Measurements from ENCODE around the gene SSBP2.

SSBP2 gene

DNA sequence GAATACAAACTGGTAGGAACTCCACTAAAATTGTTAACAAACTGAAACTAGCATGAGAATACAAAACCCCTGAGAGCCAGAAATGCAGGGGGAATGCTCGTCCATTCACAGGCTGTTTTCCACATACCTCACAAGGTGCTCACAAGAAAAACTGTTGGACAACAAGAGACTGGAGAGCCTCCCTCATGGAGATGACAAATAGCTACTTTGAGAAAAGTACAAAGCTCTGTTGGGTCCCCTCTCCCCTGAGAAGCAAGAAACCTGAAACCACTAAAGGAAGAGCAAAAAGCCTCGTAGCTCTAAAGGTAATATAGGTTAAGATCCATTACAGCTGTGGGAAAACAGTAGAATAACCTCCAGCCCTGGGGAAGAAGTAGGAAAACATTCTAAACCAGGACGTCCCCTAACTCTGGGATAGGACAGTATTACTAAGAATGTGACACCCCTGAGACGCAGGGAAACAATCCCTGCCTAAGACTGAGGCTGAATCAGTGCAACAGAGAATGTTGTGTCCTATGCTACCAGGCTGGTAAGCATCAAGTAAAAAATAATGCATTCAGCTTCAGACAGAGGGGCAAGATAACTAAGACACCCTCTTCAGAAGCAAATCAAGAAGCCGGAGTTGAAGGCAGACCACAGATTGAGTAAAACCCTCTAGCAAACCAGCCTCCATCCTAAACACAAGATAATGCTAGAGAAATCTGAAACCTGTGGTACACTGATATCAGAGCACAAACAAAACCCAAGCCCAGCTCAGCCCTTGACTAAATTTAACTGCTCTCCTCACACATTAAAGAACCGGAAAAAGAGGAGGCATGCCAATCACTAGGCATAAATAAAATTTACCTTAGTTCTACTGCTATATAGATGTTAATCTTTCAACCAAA is 160.2 kb downstream of the SSBP2 start:
- Histone ChIP-seq H3K27ac (ENCODE audit: low read length) (peak overlapping the region; percentile 48), H3K9ac (ENCODE audit: low read depth, low read length) (no peak overlapping the region), H3K36me3 (ENCODE audit: insufficient read depth, low read length) (peaks cover 25% of the 10 kb centered on the region), H3K27me3 (ENCODE audit: insufficient read depth, low read length, poor library complexity) (no peaks in the 10 kb centered on the region), H3K79me2 (ENCODE audit: insufficient read depth, low read length) (peaks cover 73% of the 10 kb centered on the region), H3K4me1 (ENCODE audit: insufficient read depth, low read length) (peaks cover 24% of the 10 kb centered on the region), H3K4me3 (ENCODE audit: low read depth in 1 of 2, low read length in 2 of 2) (no peak overlapping the region), H2AFZ (ENCODE audit: low read depth, low read length) (no peak overlapping the region), H3K4me2 (ENCODE audit: insufficient read depth, low read length) (no peak overlapping the region), H3K9me3 (ENCODE audit: insufficient read depth, low read length, severe bottlenecking) (no peaks in the 10 kb centered on the region), H4K20me1 (ENCODE audit: insufficient read depth, low read length) (no peaks in the 10 kb centered on the region)
- ATAC-seq (ENCODE audit: insufficient read depth, low read depth) = peak; percentile 77
- DNase-seq = no peak
- TF ChIP-seq, protein P1, sequence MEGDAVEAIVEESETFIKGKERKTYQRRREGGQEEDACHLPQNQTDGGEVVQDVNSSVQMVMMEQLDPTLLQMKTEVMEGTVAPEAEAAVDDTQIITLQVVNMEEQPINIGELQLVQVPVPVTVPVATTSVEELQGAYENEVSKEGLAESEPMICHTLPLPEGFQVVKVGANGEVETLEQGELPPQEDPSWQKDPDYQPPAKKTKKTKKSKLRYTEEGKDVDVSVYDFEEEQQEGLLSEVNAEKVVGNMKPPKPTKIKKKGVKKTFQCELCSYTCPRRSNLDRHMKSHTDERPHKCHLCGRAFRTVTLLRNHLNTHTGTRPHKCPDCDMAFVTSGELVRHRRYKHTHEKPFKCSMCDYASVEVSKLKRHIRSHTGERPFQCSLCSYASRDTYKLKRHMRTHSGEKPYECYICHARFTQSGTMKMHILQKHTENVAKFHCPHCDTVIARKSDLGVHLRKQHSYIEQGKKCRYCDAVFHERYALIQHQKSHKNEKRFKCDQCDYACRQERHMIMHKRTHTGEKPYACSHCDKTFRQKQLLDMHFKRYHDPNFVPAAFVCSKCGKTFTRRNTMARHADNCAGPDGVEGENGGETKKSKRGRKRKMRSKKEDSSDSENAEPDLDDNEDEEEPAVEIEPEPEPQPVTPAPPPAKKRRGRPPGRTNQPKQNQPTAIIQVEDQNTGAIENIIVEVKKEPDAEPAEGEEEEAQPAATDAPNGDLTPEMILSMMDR (IDR thresholded peaks at IDR 0.05; ENCODE audit: borderline replicate concordance, extremely low read depth, low read length, poor library complexity, severe bottlenecking) = no peak
- no peak for TF ChIP-seq EZH2 (IDR thresholded peaks at IDR 0.05; ENCODE audit: borderline replicate concordance, low read depth, low read length, severe bottlenecking)

GRCh38 chr5:81579262-81579924 is 171.5 kb downstream of the SSBP2 start:
- peaks cover 89% of the 10 kb centered on the region for H3K79me2 ChIP-seq (ENCODE audit: insufficient read depth, low read length)
- no peak overlapping the region for H3K4me3 ChIP-seq (ENCODE audit: low read depth in 1 of 2, low read length in 2 of 2)
- no peak overlapping the region for H3K9ac ChIP-seq (ENCODE audit: low read depth, low read length)
- no peak for DNase-seq
- H3K27me3 ChIP-seq (ENCODE audit: insufficient read depth, low read length, poor library complexity) = no peaks in the 10 kb centered on the region
- ATAC-seq (ENCODE audit: insufficient read depth, low read depth) = peak; percentile 93
- TF ChIP-seq, protein P1 (IDR thresholded peaks at IDR 0.05; ENCODE audit: borderline replicate concordance, extremely low read depth, low read length, poor library complexity, severe bottlenecking) = no peak
- no peak for TF ChIP-seq EZH2 (IDR thresholded peaks at IDR 0.05; ENCODE audit: borderline replicate concordance, low read depth, low read length, severe bottlenecking)
- H3K4me1 ChIP-seq (ENCODE audit: insufficient read depth, low read length) = peaks cover 18% of the 10 kb centered on the region
- no peak overlapping the region for H2AFZ ChIP-seq (ENCODE audit: low read depth, low read length)
- H3K27ac ChIP-seq (ENCODE audit: low read length) = peak overlapping the region; percentile 54
- peaks cover 39% of the 10 kb centered on the region for H3K36me3 ChIP-seq (ENCODE audit: insufficient read depth, low read length)
- H3K9me3 ChIP-seq (ENCODE audit: insufficient read depth, low read length, severe bottlenecking) = no peaks in the 10 kb centered on the region
- H3K4me2 ChIP-seq (ENCODE audit: insufficient read depth, low read length) = no peak overlapping the region
- H4K20me1 ChIP-seq (ENCODE audit: insufficient read depth, low read length) = no peaks in the 10 kb centered on the region

- Histone ChIP-seq H2AFZ (ENCODE audit: low read depth, low read length) (no peak overlapping the region), H3K79me2 (ENCODE audit: insufficient read depth, low read length) (peaks cover 94% of the 10 kb centered on the region), H3K4me1 (ENCODE audit: insufficient read depth, low read length) (peaks cover 18% of the 10 kb centered on the region), H3K4me3 (ENCODE audit: low read depth in 1 of 2, low read length in 2 of 2) (no peak overlapping the region), H3K27ac (ENCODE audit: low read length) (no peak overlapping the region), H3K27me3 (ENCODE audit: insufficient read depth, low read length, poor library complexity) (no peaks in the 10 kb centered on the region), H3K36me3 (ENCODE audit: insufficient read depth, low read length) (peaks cover 54% of the 10 kb centered on the region), H4K20me1 (ENCODE audit: insufficient read depth, low read length) (no peaks in the 10 kb centered on the region), H3K4me2 (ENCODE audit: insufficient read depth, low read length) (no peak overlapping the region), H3K9ac (ENCODE audit: low read depth, low read length) (no peak overlapping the region), H3K9me3 (ENCODE audit: insufficient read depth, low read length, severe bottlenecking) (no peaks in the 10 kb centered on the region)
- ATAC-seq (ENCODE audit: insufficient read depth, low read depth) (no peak), DNase-seq (no peak)
- no peak for TF ChIP-seq EZH2 (IDR thresholded peaks at IDR 0.05; ENCODE audit: borderline replicate concordance, low read depth, low read length, severe bottlenecking)
- TF ChIP-seq, protein P1 (IDR thresholded peaks at IDR 0.05; ENCODE audit: borderline replicate concordance, extremely low read depth, low read length, poor library complexity, severe bottlenecking) = no peak
Measured at GRCh38 chr5:81577091-81577490, 173.8 kb downstream of the SSBP2 start.
